Measurements from ENCODE around the gene CAMTA1.

CAMTA1 gene

DNA sequence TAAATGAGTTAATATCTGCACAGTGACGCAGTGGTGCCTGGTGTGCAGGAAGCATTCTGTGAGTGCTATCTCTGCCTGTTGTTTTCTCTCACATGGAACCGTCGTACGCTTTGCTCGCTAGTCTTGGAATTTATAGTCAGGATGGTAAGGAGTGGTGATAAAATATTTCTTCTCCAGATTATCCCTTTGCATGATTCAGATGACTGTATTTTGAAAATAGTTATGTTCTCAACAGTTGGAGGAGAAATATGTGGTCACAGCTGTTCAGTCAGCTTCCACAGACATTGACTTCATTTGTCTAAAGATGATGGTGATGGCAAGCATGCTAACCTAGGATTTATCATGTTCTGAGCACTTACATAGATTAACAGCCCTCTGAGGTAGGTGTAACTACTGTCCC lies 944.5 kb downstream of the CAMTA1 start:
- TF ChIP-seq, protein P1, sequence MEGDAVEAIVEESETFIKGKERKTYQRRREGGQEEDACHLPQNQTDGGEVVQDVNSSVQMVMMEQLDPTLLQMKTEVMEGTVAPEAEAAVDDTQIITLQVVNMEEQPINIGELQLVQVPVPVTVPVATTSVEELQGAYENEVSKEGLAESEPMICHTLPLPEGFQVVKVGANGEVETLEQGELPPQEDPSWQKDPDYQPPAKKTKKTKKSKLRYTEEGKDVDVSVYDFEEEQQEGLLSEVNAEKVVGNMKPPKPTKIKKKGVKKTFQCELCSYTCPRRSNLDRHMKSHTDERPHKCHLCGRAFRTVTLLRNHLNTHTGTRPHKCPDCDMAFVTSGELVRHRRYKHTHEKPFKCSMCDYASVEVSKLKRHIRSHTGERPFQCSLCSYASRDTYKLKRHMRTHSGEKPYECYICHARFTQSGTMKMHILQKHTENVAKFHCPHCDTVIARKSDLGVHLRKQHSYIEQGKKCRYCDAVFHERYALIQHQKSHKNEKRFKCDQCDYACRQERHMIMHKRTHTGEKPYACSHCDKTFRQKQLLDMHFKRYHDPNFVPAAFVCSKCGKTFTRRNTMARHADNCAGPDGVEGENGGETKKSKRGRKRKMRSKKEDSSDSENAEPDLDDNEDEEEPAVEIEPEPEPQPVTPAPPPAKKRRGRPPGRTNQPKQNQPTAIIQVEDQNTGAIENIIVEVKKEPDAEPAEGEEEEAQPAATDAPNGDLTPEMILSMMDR (conservative IDR thresholded peaks at IDR 0.05; ENCODE audit: low read depth, low read length), result no peak
- H3K4me3 ChIP-seq (ENCODE audit: low read depth, low read length), result no peak overlapping the region
- DNase-seq (ENCODE audit: low read depth), result no peak

DNA sequence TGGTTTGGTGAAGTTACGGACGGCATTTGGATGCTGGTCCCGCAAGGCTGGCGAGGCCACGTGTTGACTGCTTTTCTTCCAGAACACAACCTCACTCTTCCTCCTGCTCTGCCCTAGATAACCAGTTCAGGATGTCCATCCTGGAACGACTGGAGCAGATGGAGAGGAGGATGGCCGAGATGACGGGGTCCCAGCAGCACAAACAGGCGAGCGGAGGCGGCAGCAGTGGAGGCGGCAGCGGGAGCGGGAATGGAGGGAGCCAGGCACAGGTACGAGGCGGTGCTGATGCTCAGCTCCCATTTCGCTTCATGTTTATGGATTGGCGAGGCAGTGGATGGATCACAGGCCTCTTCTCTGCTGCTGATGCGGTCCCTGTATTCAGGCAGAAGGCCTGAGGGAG lies 947.1 kb downstream of the CAMTA1 start:
- DNase-seq (ENCODE audit: low read depth), result no peak
- H3K4me3 ChIP-seq (ENCODE audit: low read depth, low read length), result no peak overlapping the region
- TF ChIP-seq, protein P1 (conservative IDR thresholded peaks at IDR 0.05; ENCODE audit: low read depth, low read length), result no peak

DNA sequence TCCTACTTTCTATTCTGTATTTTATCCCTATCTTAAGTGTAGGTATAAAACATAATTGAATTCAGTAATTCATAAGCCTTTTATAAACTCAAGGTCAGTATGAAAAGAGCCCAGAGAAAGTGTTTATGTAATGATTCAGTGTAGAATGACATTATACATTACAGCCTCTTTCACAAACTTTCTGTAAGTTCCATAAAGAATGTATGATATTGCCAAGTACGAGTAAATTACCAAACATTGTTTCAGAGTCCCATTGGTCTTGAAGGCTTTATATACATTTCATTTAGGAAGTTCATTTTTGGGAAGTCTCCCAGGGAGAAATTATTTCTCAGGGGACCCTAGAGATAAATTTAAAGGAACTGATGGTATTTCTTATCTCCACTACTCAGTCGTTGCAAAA lies 948.0 kb downstream of the CAMTA1 start:
- TF ChIP-seq, protein P1 (conservative IDR thresholded peaks at IDR 0.05; ENCODE audit: low read depth, low read length), result no peak
- H3K4me3 ChIP-seq (ENCODE audit: low read depth, low read length), result no peak overlapping the region
- DNase-seq (ENCODE audit: low read depth), result no peak

DNA sequence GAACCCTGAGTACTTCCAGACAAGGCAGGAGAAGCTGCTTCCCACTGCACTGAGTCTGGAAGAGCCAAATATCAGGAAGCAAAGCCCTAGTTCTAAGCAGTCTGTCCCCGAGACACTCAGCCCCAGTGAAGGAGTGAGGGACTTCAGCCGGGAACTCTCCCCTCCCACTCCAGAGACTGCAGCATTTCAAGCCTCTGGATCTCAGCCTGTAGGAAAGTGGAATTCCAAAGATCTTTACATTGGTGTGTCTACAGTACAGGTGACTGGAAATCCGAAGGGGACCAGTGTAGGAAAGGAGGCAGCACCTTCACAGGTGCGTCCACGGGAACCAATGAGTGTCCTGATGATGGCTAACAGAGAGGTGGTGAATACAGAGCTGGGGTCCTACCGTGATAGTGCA lies 952.8 kb downstream of the CAMTA1 start:
- DNase-seq (ENCODE audit: low read depth), result no peak
- H3K4me3 ChIP-seq (ENCODE audit: low read depth, low read length), result no peak overlapping the region
- TF ChIP-seq, protein P1 (conservative IDR thresholded peaks at IDR 0.05; ENCODE audit: low read depth, low read length), result no peak

DNA sequence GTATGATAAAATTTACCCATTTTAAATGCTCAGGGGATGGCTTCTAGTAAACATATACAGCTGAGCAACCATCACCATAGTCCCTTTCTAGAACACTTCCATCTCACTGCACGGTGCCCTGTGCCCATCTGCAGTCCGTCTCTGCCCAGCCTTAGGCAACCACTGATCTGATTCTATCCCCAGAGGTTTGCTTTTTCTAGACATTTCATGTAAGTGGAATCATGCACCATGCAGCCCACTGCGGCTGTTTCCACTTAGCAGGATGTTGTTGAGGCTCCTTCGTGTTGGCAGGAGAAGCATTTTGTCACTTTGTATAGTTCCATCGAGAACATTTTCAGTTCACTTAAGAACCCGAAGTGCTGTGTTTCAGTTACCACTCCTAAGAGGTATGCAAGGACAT lies 958.1 kb downstream of the CAMTA1 start:
- TF ChIP-seq, protein P1 (conservative IDR thresholded peaks at IDR 0.05; ENCODE audit: low read depth, low read length), result no peak
- H3K4me3 ChIP-seq (ENCODE audit: low read depth, low read length), result no peak overlapping the region
- DNase-seq (ENCODE audit: low read depth), result no peak

DNA sequence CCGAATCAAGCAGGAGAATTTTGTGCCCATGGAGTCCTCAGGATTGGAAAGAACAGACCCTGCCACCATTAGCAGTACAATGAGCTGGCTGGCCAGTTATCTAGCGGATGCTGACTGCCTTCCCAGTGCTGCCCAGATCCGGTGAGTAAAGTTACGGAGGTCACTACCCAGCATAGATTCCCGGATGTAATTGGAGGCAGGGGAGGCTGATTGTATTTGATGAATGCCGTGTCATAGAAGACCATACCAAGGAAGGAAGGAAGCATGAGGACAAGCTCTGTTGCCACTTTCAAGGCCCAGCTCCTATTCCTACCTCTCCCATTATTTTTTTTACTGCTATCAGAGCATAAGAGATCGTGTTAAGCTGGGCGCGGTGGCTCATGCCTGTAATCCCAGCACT lies 959.6 kb downstream of the CAMTA1 start:
- no peak for DNase-seq (ENCODE audit: low read depth)
- TF ChIP-seq, protein P1 (conservative IDR thresholded peaks at IDR 0.05; ENCODE audit: low read depth, low read length), result no peak
- no peak overlapping the region for H3K4me3 ChIP-seq (ENCODE audit: low read depth, low read length)

DNA sequence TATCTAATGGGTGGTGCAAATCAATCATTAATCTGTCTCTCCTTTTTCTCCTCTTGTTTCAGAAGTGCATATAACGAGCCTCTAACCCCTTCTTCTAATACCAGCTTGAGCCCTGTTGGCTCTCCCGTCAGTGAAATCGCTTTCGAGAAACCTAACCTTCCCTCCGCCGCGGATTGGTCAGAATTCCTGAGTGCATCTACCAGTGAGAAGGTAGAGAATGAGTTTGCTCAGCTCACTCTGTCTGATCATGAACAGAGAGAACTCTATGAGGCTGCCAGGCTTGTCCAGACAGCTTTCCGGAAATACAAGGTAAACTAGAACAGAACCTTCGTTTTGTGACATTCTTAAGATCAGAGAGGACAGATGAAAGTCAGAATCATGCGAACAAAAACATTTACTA lies 960.5 kb downstream of the CAMTA1 start:
- H3K4me3 ChIP-seq (ENCODE audit: low read depth, low read length), result no peak overlapping the region
- no peak for DNase-seq (ENCODE audit: low read depth)

More for the DNA sequence above, 960.5 kb downstream of the CAMTA1 start:
- TF ChIP-seq, protein P1 (conservative IDR thresholded peaks at IDR 0.05; ENCODE audit: low read depth, low read length), result no peak

Measured in choroid plexus epithelial cell (primary cell).